Measurements from ENCODE around the gene APEH. TPM values are rescaled to one million over a fixed set of nuclear protein-coding genes. Genes with fewer than 3 reads are reported as not detected.

The APEH gene
- total RNA-seq, 4 donors from 2014 or later = 53.9 to 151 (median 116) TPM

DNA sequence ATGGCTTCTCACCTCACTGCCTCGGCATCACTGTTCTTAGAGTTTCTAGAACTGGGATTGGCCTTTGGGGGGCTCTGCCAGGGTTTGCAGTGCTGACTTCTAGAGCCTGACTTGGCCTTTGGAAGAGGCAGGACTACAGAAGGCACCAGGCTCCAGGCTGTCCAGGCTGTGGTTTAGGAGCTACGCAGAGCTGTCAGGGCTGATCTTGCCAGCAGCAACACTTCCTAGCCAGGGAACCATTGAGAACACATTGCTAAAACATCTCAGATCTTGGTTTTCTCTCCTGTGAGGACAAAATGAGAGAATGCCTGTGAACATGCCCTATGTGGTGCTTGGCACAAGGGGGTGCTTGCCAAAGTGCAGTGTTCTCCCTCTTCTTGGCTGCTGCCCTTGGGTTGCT is 34.6 kb upstream of the APEH start:
- intact Hi-C loops (cut with DNase I; ENCODE audit: low total_unique reads) = no loop called here
- in situ Hi-C loops (cut with MboI; ENCODE audit: low pct_ligation_motif_present in 1 of 4, low pct_unique_long_range_greater_than_20kb in 1 of 4, low sequenced_read_pairs in 3 of 4) = loop anchor here in 1 of 4 donors (10.0 kb wide), 1 partner anchor 65 kb away; no protein-coding TSS in a partner anchor
- TF ChIP-seq POLR2A (IDR thresholded peaks at IDR 0.05) = no peak

DNA sequence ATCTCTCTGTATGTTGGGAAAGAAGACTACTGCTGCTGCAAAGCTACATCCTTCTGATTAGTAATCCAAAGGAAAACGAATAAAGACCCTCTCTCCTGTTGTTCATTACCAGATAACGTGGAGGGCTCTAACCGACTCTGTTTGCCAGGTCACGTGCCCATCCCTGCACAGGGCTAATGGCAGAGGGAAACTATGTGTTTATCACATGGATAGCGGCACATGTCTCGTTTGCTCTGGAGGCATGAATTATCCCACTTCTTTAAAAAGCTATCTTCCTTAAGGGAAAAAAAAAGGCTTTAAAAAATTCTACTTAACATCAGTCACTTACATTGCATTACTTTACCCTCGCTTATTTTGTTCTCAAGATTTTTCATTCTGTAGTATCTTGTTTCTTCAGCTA is 32.9 kb upstream of the APEH start:
- Histone ChIP-seq H3K4me1 (no peaks in the 10 kb centered on the region), H3K27me3 (no peaks in the 10 kb centered on the region), H3K4me3 (no peak overlapping the region), H3K36me3 (no peaks in the 10 kb centered on the region), H3K9me3 (no peaks in the 10 kb centered on the region), H3K27ac (no peak overlapping the region)
- in situ Hi-C loops (cut with MboI; ENCODE audit: low pct_ligation_motif_present in 1 of 4, low pct_unique_long_range_greater_than_20kb in 1 of 4, low sequenced_read_pairs in 3 of 4) (no loop called here), intact Hi-C loops (cut with DNase I; ENCODE audit: low total_unique reads) (no loop called here)
- no peak for DNase-seq
- no peak for TF ChIP-seq EP300 (IDR thresholded peaks at IDR 0.05; ENCODE audit: low read depth)
- TF ChIP-seq POLR2AphosphoS5 (IDR thresholded peaks at IDR 0.05) = no peak
- TF ChIP-seq, protein P1, sequence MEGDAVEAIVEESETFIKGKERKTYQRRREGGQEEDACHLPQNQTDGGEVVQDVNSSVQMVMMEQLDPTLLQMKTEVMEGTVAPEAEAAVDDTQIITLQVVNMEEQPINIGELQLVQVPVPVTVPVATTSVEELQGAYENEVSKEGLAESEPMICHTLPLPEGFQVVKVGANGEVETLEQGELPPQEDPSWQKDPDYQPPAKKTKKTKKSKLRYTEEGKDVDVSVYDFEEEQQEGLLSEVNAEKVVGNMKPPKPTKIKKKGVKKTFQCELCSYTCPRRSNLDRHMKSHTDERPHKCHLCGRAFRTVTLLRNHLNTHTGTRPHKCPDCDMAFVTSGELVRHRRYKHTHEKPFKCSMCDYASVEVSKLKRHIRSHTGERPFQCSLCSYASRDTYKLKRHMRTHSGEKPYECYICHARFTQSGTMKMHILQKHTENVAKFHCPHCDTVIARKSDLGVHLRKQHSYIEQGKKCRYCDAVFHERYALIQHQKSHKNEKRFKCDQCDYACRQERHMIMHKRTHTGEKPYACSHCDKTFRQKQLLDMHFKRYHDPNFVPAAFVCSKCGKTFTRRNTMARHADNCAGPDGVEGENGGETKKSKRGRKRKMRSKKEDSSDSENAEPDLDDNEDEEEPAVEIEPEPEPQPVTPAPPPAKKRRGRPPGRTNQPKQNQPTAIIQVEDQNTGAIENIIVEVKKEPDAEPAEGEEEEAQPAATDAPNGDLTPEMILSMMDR (IDR thresholded peaks at IDR 0.05) = no peak
- TF ChIP-seq POLR2A (IDR thresholded peaks at IDR 0.05) = no peak
- WGBS, 2 donors (ENCODE audit: low coverage in 1 of 2) = 67 to 80% methylated on average over 5 to 7 of the region's 7 CpGs

More for the DNA sequence above, 34.6 kb upstream of the APEH start:
- no peak overlapping the region for H3K4me3 ChIP-seq
- no peaks in the 10 kb centered on the region for H3K27me3 ChIP-seq
- 94% methylated on average over 2 of the region's 2 CpGs; no CpG with 5 or more reads in 1 of the 2 donors for WGBS, 2 donors (ENCODE audit: low coverage in 1 of 2)
- no peak for DNase-seq
- H3K27ac ChIP-seq = no peak overlapping the region
- no peaks in the 10 kb centered on the region for H3K36me3 ChIP-seq
- H3K9me3 ChIP-seq = no peaks in the 10 kb centered on the region
- no peaks in the 10 kb centered on the region for H3K4me1 ChIP-seq

DNA sequence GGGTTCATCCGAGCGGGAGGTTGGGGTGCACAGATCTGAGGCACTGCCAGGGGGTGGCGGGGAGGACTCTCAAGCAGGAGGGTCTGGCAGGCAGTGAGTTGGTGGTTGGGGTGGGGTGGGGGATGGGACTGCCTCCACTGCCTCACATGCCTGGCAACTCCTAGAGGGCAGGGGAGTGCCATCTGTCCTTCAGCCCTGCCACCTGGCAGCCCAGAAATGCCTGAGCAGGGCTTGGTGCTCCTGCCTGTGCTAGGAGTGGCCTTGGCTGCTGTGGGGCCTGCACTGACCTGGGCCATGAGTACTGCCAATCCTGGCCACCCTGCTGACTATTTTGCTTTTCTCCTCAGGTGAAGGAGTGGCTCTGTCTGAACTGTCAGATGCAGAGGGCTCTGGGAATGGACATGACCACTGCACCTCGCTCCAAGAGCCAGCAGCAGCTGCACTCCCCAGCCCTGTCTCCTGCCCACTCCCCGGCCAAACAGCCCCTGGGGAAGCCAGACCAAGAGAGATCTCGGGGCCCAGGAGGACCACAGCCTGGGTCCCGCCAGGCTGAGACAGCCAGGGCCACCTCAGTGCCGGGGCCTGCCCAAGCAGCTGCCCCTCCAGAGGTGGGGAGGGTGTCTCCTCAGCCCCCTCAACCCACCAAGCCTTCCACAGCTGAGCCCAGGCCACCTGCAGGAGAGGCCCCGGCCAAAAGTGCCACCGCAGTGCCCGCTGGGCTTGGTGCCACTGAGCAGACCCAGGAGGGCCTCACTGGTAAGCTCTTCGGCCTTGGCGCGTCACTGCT is 32.0 kb upstream of the APEH start:
- no peaks in the 10 kb centered on the region for H3K9me3 ChIP-seq
- no peak overlapping the region for H3K27ac ChIP-seq
- no peak for DNase-seq
- H3K4me1 ChIP-seq = no peaks in the 10 kb centered on the region
- no peak overlapping the region for H3K4me3 ChIP-seq
- 90% methylated on average over 12 of the region's 14 CpGs; no CpG with 5 or more reads in 1 of the 2 donors for WGBS, 2 donors (ENCODE audit: low coverage in 1 of 2)
- no peaks in the 10 kb centered on the region for H3K36me3 ChIP-seq
- H3K27me3 ChIP-seq = no peaks in the 10 kb centered on the region
- in situ Hi-C loops (cut with MboI; ENCODE audit: low pct_ligation_motif_present in 1 of 4, low pct_unique_long_range_greater_than_20kb in 1 of 4, low sequenced_read_pairs in 3 of 4) (no loop called here), intact Hi-C loops (cut with DNase I; ENCODE audit: low total_unique reads) (no loop called here)
- no peak for TF ChIP-seq EP300 (IDR thresholded peaks at IDR 0.05; ENCODE audit: low read depth)
- TF ChIP-seq POLR2A (IDR thresholded peaks at IDR 0.05) = no peak
- TF ChIP-seq, protein P1 (IDR thresholded peaks at IDR 0.05) = no peak
- no peak for TF ChIP-seq POLR2AphosphoS5 (IDR thresholded peaks at IDR 0.05)

DNA sequence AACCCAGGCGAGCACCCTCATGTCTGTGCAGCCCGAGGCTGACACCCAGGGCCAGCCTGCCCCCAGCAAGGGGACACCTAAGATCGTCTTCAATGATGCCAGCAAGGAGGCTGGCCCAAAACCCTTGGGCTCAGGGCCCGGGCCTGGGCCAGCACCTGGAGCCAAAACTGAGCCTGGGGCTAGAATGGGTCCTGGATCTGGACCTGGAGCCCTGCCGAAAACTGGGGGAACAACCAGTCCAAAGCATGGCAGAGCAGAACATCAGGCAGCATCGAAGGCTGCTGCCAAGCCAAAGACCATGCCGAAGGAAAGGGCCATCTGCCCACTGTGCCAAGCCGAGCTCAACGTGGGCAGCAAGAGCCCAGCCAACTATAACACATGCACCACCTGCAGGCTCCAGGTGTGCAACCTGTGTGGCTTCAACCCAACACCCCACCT is 31.4 kb upstream of the APEH start:
- WGBS, 2 donors (ENCODE audit: low coverage in 1 of 2) = 84% methylated on average over 7 of the region's 9 CpGs; no CpG with 5 or more reads in 1 of the 2 donors
- Histone ChIP-seq H3K4me3 (no peak overlapping the region), H3K9me3 (no peaks in the 10 kb centered on the region), H3K4me1 (no peaks in the 10 kb centered on the region), H3K36me3 (no peaks in the 10 kb centered on the region), H3K27ac (no peak overlapping the region), H3K27me3 (no peaks in the 10 kb centered on the region)
- DNase-seq = no peak
- TF ChIP-seq EP300 (IDR thresholded peaks at IDR 0.05; ENCODE audit: low read depth) = no peak
- TF ChIP-seq POLR2A (IDR thresholded peaks at IDR 0.05) = no peak
- no peak for TF ChIP-seq POLR2AphosphoS5 (IDR thresholded peaks at IDR 0.05)
- TF ChIP-seq, protein P1 (IDR thresholded peaks at IDR 0.05) = no peak
- intact Hi-C loops (cut with DNase I; ENCODE audit: low total_unique reads) = no loop called here
- in situ Hi-C loops (cut with MboI; ENCODE audit: low pct_ligation_motif_present in 1 of 4, low pct_unique_long_range_greater_than_20kb in 1 of 4, low sequenced_read_pairs in 3 of 4) = no loop called here

Measured in transverse colon (tissue), 4 donors.